Spleen (tissue), 11 donors: ENCODE results near the gene GHRL. TPM values are rescaled to one million over a fixed set of nuclear protein-coding genes. Genes with fewer than 3 reads are reported as not detected.

Source experiments
- DNase-seq: peaks from one replicate; pipeline ENCODE4 v3.0.0-alpha.2; 2020
- H3K27ac ChIP-seq, 8 donors: fragments of 200-600 bp; sonication (generic) in 7 of 8; 1 replicate in 4 of 8; 2 replicates in 4 of 8; pipeline versions ENCODE4 v1.5.0 to v1.8.0; 2016 to 2021; ENCODE audit warnings: inconsistent platforms in 4 of 8, mild to moderate bottlenecking in 4 of 8, moderate library complexity in 1 of 8
- H3K27me3 ChIP-seq, 7 donors: fragments of 200-600 bp; sonication (generic) in 6 of 7; replicated peaks in 1 of 7; 1 replicate in 4 of 7; 2 replicates in 3 of 7; pipeline versions ENCODE4 v1.5.0 to v1.8.0; 2016 to 2021; ENCODE audit warnings: inconsistent platforms in 3 of 7, mild to moderate bottlenecking in 1 of 7
- H3K36me3 ChIP-seq, 6 donors: fragments of 200-600 bp; sonication (generic) in 5 of 6; 1 replicate in 4 of 6; 2 replicates in 2 of 6; pipeline versions ENCODE4 v1.5.0 to v1.8.0; 2016 to 2021; ENCODE audit warnings: inconsistent platforms in 2 of 6
- H3K4me1 ChIP-seq, 6 donors: fragments of 200-600 bp; sonication (generic) in 5 of 6; 1 replicate in 3 of 6; 2 replicates in 3 of 6; pipeline versions ENCODE4 v1.5.0 to v1.8.0; 2016 to 2021; ENCODE audit warnings: inconsistent platforms in 3 of 6
- H3K4me3 ChIP-seq, 8 donors: fragments of 200-600 bp; sonication (generic) in 7 of 8; 1 replicate in 4 of 8; 2 replicates in 4 of 8; pipeline versions ENCODE4 v1.5.0 to v1.8.0; 2016 to 2021; ENCODE audit warnings: inconsistent platforms in 4 of 8, mild to moderate bottlenecking in 4 of 8, moderate library complexity in 2 of 8
- H3K9me3 ChIP-seq, 8 donors: fragments of 200-600 bp; sonication (generic) in 7 of 8; 1 replicate in 4 of 8; 2 replicates in 4 of 8; pipeline versions ENCODE4 v1.5.0 to v1.8.0; 2016 to 2021; ENCODE audit warnings: inconsistent platforms in 4 of 8
- CTCF ChIP-seq, 11 experiments: fragments of 200-600 bp in 7 of 11; fragments of 450-650 bp in 4 of 11; sonication (generic) in 4 of 11; IDR thresholded peaks in 8 of 11; conservative IDR thresholded peaks in 3 of 11; 1 replicate in 7 of 11; 2 replicates in 4 of 11; pipeline versions ENCODE4 v1.4.0 to v1.8.0; 2016 to 2021; ENCODE audit warnings: antibody characterized with exemption in 11 of 11, inconsistent platforms in 4 of 11, mild to moderate bottlenecking in 1 of 11
- POLR2A ChIP-seq, 3 donors: fragments of 450-650 bp; IDR thresholded peaks; one replicate each; pipeline ENCODE4 v1.5.1; 2017; ENCODE audit warnings: antibody characterized with exemption in 3 of 3, mild to moderate bottlenecking in 1 of 3
- POLR2AphosphoS5 ChIP-seq, 3 donors: sonication (generic); formaldehyde crosslinking; IDR thresholded peaks; one replicate each; pipeline ENCODE4 v1.5.1; 2017; ENCODE audit warnings: antibody characterized with exemption in 3 of 3
- WGBS, 5 donors: extraction: QIAGEN DNeasy Blood & Tissue Kit in 3 of 5; methylation state at CpG; one replicate each; pipeline versions ENCODE4 v1.1.5 to v1.1.7; 2013 to 2018; 5-methylcytosine and 5-hydroxymethylcytosine counted together
- intact Hi-C: fragments of 100-400 bp; cut with DNase I; formaldehyde crosslinking; loops from one replicate; pipeline ENCODE4 v1.15.0; 2023; ENCODE audit warnings: low total_unique reads
- polyA plus RNA-seq, 3 donors: library from polyadenylated mRNA; stranded (reverse); fragments of 200-250 nt; gene quantifications; one replicate each; pipeline ENCODE4 v1.2.1, GENCODE V29; 2013
- total RNA-seq, 7 donors: library from RNA; depleted of rRNA in 3 of 7; stranded (reverse); fragments of >200 nt in 3 of 7; fragmentation: NEBNext Ultra II Directional in 4 of 7; extraction: Animal tissue kit (Norgen Biotek cat#: 25700) in 4 of 7; gene quantifications; one replicate each; pipeline versions ENCODE4 v1.1.0 to v1.2.1, GENCODE V29; 2016 to 2021
- donor health status: healthy with polysubstance abuse.
- donor health status: DM: no; HTN: no; CAD: no; lungs with moderate emphysema.
- donor health status: DM: no; HTN: no; CAD: no.
- donor health status: Bipolar disorder and iron deficiency.
- donor health status: healthy.
- donor health status: DM: no; HTN: no; CAD: no.
- donor health status: DM: yes; HTN: yes; CAD: no.

GHRL gene
- total and polyA plus RNA-seq, 10 donors: 1.1 to 8.0 (median 4.0) TPM

DNA sequence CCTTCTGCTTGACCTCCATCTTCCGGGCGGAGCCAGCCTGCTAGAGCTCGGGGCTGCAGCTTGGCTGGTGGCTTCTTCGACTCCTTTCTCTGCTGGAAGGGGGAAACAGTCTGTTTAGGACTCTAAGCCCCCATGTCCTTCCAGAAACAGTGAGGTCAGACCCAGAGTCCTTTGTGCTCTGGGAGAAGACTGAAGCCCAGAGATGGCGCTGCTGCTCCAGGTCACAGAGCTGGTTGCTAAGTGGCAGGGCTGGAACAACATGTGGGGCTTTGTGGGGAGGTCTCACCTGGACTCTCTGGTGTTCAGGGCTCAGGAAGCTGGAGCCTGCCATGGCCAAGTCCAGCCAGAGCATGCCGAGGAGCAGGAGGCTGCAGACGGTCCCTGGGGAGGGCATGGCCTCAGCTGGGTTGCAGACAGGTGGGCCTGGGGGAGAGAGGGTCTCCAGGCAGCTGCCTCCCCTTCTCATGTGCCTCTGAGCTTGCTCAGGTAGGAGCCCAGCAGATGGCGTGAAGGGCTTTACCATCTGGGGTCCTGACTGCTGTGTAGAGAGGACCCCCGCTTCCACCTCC is 2.9 kb downstream of the GHRL start:
- no peak for TF ChIP-seq CTCF (IDR thresholded peaks at IDR 0.05 in 8 of 11, conservative IDR thresholded peaks at IDR 0.05 in 3 of 11)
- TF ChIP-seq POLR2AphosphoS5 (IDR thresholded peaks at IDR 0.05): peak in 2 of 3 donors; percentile 19 to 63
- intact Hi-C loops: no loop called here
- Histone ChIP-seq H3K27ac (no peak overlapping the region), H3K27me3 (no peaks in the 10 kb centered on the region), H3K36me3 (peaks cover 0 to 75% (median 42%) of the 10 kb centered on the region in 6 donors), H3K4me1 (peaks cover 4 to 56% (median 22%) of the 10 kb centered on the region in 6 donors), H3K9me3 (no peaks in the 10 kb centered on the region), H3K4me3 (no peak overlapping the region)
- DNase-seq: no peak
- WGBS, 5 donors: 89 to 99% (median 94%) methylated on average over 6 to 9 of the region's 9 CpGs

GRCh38 chr3:10289077-10289476 is 3.7 kb downstream of the GHRL start:
- H3K36me3 ChIP-seq: peaks cover 0 to 79% (median 42%) of the 10 kb centered on the region in 6 donors
- H3K9me3 ChIP-seq: no peaks in the 10 kb centered on the region
- H3K4me1 ChIP-seq: peaks cover 4 to 59% (median 22%) of the 10 kb centered on the region in 6 donors
- no peak overlapping the region for H3K4me3 ChIP-seq
- no peak for DNase-seq
- WGBS, 5 donors: 86 to 97% (median 91%) methylated on average over 9 of the region's 9 CpGs
- intact Hi-C loops: no loop called here
- no peaks in the 10 kb centered on the region for H3K27me3 ChIP-seq
- TF ChIP-seq POLR2A (IDR thresholded peaks at IDR 0.05) (no peak), POLR2AphosphoS5 (IDR thresholded peaks at IDR 0.05) (peak in 1 of 3 donors; percentile 55)
- H3K27ac ChIP-seq: no peak overlapping the region

DNA sequence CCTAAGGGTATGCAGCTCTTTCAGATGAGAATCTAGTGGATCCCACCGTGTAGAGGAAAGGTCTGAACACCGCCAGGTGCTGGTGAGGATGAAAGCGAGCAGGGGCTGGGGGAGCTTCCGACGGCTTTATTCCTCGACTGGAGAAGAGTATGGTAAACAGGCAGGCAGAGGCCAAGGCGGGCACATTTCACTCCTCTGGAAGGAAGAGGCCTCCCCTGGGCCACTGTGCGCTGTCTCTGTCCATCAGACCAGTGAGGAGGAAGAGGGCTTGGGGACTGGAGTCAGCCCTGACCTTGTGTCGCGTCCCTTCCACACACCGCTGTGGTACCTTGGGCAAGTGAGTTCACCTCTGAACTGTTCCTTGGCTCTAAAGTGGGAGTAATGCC is 4.2 kb downstream of the GHRL start:
- peaks cover 0 to 84% (median 45%) of the 10 kb centered on the region in 6 donors for H3K36me3 ChIP-seq
- intact Hi-C loops: no loop called here
- H3K4me3 ChIP-seq: no peak overlapping the region
- H3K27ac ChIP-seq: no peak overlapping the region
- no peaks in the 10 kb centered on the region for H3K27me3 ChIP-seq
- H3K9me3 ChIP-seq: no peaks in the 10 kb centered on the region
- H3K4me1 ChIP-seq: peaks cover 3 to 59% (median 17%) of the 10 kb centered on the region in 6 donors
- WGBS, 5 donors: 84 to 100% (median 97%) methylated on average over 11 of the region's 11 CpGs
- TF ChIP-seq CTCF (IDR thresholded peaks at IDR 0.05 in 8 of 11, conservative IDR thresholded peaks at IDR 0.05 in 3 of 11) (no peak), POLR2A (IDR thresholded peaks at IDR 0.05) (no peak), POLR2AphosphoS5 (IDR thresholded peaks at IDR 0.05) (no peak)
- DNase-seq: no peak

- H3K4me3 ChIP-seq: no peak overlapping the region
- H3K27ac ChIP-seq: no peak overlapping the region
- DNase-seq: no peak
- H3K9me3 ChIP-seq: no peaks in the 10 kb centered on the region
- H3K36me3 ChIP-seq: peaks cover 0 to 89% (median 49%) of the 10 kb centered on the region in 6 donors
- H3K4me1 ChIP-seq: peaks cover 0 to 54% (median 12%) of the 10 kb centered on the region in 6 donors
- H3K27me3 ChIP-seq: no peaks in the 10 kb centered on the region
- TF ChIP-seq POLR2AphosphoS5 (IDR thresholded peaks at IDR 0.05): no peak
- TF ChIP-seq CTCF (IDR thresholded peaks at IDR 0.05 in 8 of 11, conservative IDR thresholded peaks at IDR 0.05 in 3 of 11): no peak
- TF ChIP-seq POLR2A (IDR thresholded peaks at IDR 0.05): no peak
- WGBS, 5 donors: 92 to 97% (median 95%) methylated on average over 12 of the region's 12 CpGs
- intact Hi-C loops: no loop called here
Observed at GRCh38 chr3:10287936-10288574, 4.7 kb downstream of the GHRL start.
